Activated CD8-positive, alpha-beta T cell treated with anti-CD3 and anti-CD28 coated beads for 36 hours (primary cell): ENCODE measurements around the gene SNRNP48. TPM values are rescaled to one million over a fixed set of nuclear protein-coding genes. Genes with fewer than 3 reads are reported as not detected.

Source experiments
- ATAC-seq: fragments of 200-7000 bp; cut with Tn5 transposase; one replicate; pipeline ENCODE4 v1.10.0; 2021; ENCODE audit warnings: mild to moderate bottlenecking, moderate library complexity
- CTCF ChIA-PET: fragments of 350-600 bp; sonication (Branson Sonifier 250); formaldehyde crosslinking; loops from one replicate; lab custom pipeline; 2021; ENCODE audit warnings: antibody characterized with exemption; lab: Charles Lee
- POLR2A ChIA-PET: fragments of 350-600 bp; sonication (Branson Sonifier 250); formaldehyde crosslinking; loops from one replicate; lab custom pipeline; 2021; ENCODE audit warnings: antibody characterized with exemption; lab: Charles Lee
- DNase-seq: peaks from one replicate; pipeline ENCODE4 v3.0.0-alpha.2; 2020
- H3K27ac Mint-ChIP-seq: one replicate; pipeline ENCODE4 v1.8.0; 2021; ENCODE audit warnings: mild to moderate bottlenecking, mixed read lengths
- H3K27me3 Mint-ChIP-seq: one replicate; pipeline ENCODE4 v1.8.0; 2021; ENCODE audit warnings: mixed read lengths
- H3K36me3 Mint-ChIP-seq: one replicate; pipeline ENCODE4 v1.8.0; 2021; ENCODE audit warnings: low read depth, mixed read lengths
- H3K4me1 Mint-ChIP-seq: one replicate; pipeline ENCODE4 v1.8.0; 2021; ENCODE audit warnings: low read depth, mixed read lengths
- H3K4me3 Mint-ChIP-seq: one replicate; pipeline ENCODE4 v1.8.0; 2021; ENCODE audit warnings: mild to moderate bottlenecking, moderate library complexity, mixed read lengths
- H3K9me3 Mint-ChIP-seq: one replicate; pipeline ENCODE4 v1.8.0; 2021; ENCODE audit warnings: mixed read lengths
- CTCF ChIP-seq: fragments of 200-600 bp; IDR thresholded peaks from one replicate; pipeline ENCODE4 v1.8.0; 2022; ENCODE audit warnings: antibody characterized with exemption, mild to moderate bottlenecking
- intact Hi-C: fragments of 100-400 bp; cut with micrococcal nuclease; formaldehyde crosslinking; loops from one replicate; pipeline ENCODE4 v1.10.0; 2022
- total RNA-seq, 2 experiments: library from RNA; stranded (reverse); gene quantifications; one replicate each; pipeline ENCODE4 v1.2.3, GENCODE V29; 2021

Gene SNRNP48
- total RNA-seq, 2 experiments from 2014 or later = 19.8 to 22.4 TPM

- TF ChIP-seq CTCF = no peak
- CTCF ChIA-PET = no interaction called here
- Mint-ChIP-seq H3K4me3 (no peak overlapping the region), H3K9me3 (no peaks in the 10 kb centered on the region), H3K36me3 (no peaks in the 10 kb centered on the region), H3K27ac (no peak overlapping the region), H3K4me1 (no peaks in the 10 kb centered on the region), H3K27me3 (peaks cover 30% of the 10 kb centered on the region)
- POLR2A ChIA-PET = no interaction called here
- ATAC-seq (no peak), DNase-seq (no peak)
- intact Hi-C loops = no loop called here
Observed at GRCh38 chr6:7559196-7559595, 30.8 kb upstream of the SNRNP48 start.

GRCh38 chr6:7559651-7560385 is 30.2 kb upstream of the SNRNP48 start:
- H3K27me3 Mint-ChIP-seq = peaks cover 30% of the 10 kb centered on the region
- DNase-seq (no peak), ATAC-seq (no peak)
- no peak overlapping the region for H3K27ac Mint-ChIP-seq
- TF ChIP-seq CTCF = no peak
- POLR2A ChIA-PET = no interaction called here
- no peak overlapping the region for H3K4me3 Mint-ChIP-seq
- no peaks in the 10 kb centered on the region for H3K4me1 Mint-ChIP-seq
- CTCF ChIA-PET = no interaction called here
- intact Hi-C loops = no loop called here
- H3K36me3 Mint-ChIP-seq = no peaks in the 10 kb centered on the region
- no peaks in the 10 kb centered on the region for H3K9me3 Mint-ChIP-seq

- H3K27ac Mint-ChIP-seq = no peak overlapping the region
- H3K36me3 Mint-ChIP-seq = no peaks in the 10 kb centered on the region
- peaks cover 26% of the 10 kb centered on the region for H3K27me3 Mint-ChIP-seq
- ATAC-seq (no peak), DNase-seq (no peak)
- POLR2A ChIA-PET = no interaction called here
- H3K4me1 Mint-ChIP-seq = no peaks in the 10 kb centered on the region
- intact Hi-C loops = no loop called here
- H3K9me3 Mint-ChIP-seq = no peaks in the 10 kb centered on the region
- CTCF ChIA-PET = no interaction called here
- no peak for TF ChIP-seq CTCF
- H3K4me3 Mint-ChIP-seq = no peak overlapping the region
Observed at GRCh38 chr6:7561153-7561964, 28.6 kb upstream of the SNRNP48 start.

- Mint-ChIP-seq H3K4me3 (no peak overlapping the region), H3K27ac (no peak overlapping the region), H3K4me1 (no peaks in the 10 kb centered on the region), H3K36me3 (no peaks in the 10 kb centered on the region), H3K9me3 (no peaks in the 10 kb centered on the region), H3K27me3 (peaks cover 25% of the 10 kb centered on the region)
- intact Hi-C loops = no loop called here
- ChIA-PET CTCF (no interaction called here), POLR2A (no interaction called here)
- ATAC-seq (no peak), DNase-seq (no peak)
- TF ChIP-seq CTCF = no peak
Observed at GRCh38 chr6:7562769-7563168, 27.2 kb upstream of the SNRNP48 start.

- DNase-seq (no peak), ATAC-seq (no peak)
- intact Hi-C loops = no loop called here
- ChIA-PET POLR2A (no interaction called here), CTCF (no interaction called here)
- Mint-ChIP-seq H3K27me3 (peaks cover 28% of the 10 kb centered on the region), H3K27ac (no peak overlapping the region), H3K4me1 (no peaks in the 10 kb centered on the region), H3K4me3 (no peak overlapping the region), H3K9me3 (no peaks in the 10 kb centered on the region), H3K36me3 (no peaks in the 10 kb centered on the region)
- no peak for TF ChIP-seq CTCF
Observed at GRCh38 chr6:7566107-7566506, 23.9 kb upstream of the SNRNP48 start.
